ENCODE measurements around the gene RAB3D.

The RAB3D gene

GRCh38 chr19:11299946-11300810 lies 39.3 kb downstream of the RAB3D start:
- DNase-seq: peak in 2 of 56 donors; percentile 53 to 68

GRCh38 chr19:11296264-11296663 lies 43.2 kb downstream of the RAB3D start:
- peak in 10 of 56 donors; percentile 5 to 25 (median 14) for DNase-seq

DNA sequence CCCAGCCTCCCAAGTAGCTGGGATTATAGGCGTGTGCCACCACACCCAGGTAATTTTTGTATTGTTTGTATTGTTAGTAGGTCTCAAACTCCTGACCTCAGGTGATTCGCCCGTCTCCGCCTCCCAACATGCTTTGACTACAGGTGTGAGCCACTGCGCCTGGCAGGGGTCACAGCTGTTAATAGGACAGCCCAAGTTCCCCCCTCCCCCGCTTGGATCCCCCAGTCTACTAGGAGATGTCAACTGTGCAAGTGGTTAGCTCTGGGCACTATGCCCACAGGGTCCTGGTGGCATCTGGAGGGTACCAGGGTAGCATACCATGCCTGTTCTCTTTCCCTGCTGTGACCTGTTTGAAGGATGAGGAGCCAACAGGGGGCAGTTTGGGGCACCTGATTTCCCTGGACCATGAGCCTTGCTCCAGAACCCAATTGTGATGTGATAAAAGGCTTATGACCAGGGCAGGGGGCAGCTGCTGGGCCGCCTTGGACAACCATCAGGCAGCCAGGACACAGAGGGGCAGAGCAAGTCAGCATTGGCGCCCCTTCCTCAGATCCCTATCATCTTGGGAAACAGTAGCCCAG lies 43.7 kb downstream of the RAB3D start, which contains the start of gene TSPAN16:
TSPAN16 (plus strand) TSS at position 496 of the 581 bp plus-strand sequence. CDS start 138 bp downstream, outside the sequence.
- DNase-seq: no peak

DNA sequence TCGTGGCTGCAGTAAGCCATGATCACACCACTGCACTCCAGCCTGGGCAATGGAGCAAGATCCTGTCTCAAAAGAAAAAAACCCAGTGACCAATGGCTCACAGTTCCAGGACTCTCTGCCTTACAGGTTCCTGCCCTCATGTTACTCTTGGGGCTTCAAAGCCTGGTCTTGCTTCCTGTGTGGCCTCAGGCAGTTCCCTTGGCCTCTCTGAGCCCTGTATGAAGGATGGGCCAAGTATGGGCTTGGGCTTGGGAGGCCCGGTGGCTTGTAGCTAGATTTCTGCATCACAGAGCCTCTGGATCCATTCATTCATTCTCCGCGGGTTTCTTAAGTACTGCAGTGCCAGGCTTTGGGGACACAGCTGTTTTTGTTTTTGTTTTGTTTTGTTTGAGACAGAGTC lies 44.3 kb downstream of the RAB3D start:
- no peak for DNase-seq

- peak in 55 of 56 donors; percentile 41 to 93 (median 80) for DNase-seq
These were observed 45.7 kb downstream of the RAB3D start for GRCh38 chr19:11293433-11294389.

DNA sequence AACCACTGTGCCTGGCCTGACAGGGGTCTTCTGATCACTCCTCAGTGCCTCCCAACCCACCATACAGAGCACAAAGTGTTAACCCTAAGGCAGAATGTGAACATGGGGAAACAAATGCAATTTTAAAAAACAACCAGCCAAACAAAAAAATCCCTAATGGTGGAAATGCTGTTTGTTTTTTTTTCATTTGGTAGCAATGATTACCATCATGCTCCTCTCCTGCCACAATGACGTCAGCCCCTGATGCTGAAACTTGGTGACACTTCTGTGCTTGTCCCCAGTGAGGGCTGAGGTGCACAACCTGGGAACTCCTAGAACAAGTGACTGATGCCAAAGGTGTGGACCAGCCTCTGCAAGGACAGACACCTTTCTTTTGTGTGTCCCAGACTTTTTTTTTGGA lies 47.5 kb downstream of the RAB3D start:
- DNase-seq: no peak

DNA sequence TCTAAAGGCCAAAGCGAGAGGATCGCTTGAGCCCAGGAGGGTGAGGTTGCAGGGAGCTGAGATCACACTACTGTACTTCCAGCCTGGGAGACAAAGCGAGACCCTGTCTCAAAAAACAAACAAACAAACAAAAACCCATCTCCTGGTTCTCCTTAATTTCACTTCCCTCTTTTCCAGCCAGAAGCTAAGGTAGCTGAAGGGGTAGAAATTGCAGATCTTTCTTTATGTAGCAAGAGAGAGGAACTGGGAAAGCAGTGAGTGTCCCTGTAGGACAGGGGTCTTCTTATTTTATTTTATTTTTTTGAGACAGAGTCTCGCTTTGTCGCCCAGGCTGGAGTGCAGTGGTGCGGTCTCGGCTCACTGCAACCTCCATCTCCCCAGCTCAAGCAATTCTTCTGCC lies 48.0 kb downstream of the RAB3D start:
- DNase-seq: no peak

DNA sequence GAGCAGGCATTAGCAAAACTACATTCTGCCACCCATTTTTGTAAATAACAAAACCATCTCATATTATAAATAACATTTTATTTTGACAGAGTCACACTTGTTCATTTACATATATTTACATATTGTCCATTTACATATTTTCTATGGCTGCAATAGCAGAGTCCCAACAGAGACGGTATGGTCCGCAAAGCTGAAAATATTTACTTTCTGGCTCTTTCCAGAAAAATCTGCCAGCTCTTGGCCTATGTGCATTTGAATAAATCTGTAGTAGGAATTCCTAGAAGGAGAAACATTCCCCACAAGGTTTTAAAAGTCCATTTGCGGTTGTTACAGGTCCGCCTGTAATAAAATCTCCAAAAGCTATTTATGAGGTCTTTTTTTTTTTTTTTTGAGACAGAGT lies 49.2 kb downstream of the RAB3D start:
- DNase-seq: no peak

- no peak for DNase-seq
These were observed 51.1 kb downstream of the RAB3D start for GRCh38 chr19:11288349-11288748.

DNA sequence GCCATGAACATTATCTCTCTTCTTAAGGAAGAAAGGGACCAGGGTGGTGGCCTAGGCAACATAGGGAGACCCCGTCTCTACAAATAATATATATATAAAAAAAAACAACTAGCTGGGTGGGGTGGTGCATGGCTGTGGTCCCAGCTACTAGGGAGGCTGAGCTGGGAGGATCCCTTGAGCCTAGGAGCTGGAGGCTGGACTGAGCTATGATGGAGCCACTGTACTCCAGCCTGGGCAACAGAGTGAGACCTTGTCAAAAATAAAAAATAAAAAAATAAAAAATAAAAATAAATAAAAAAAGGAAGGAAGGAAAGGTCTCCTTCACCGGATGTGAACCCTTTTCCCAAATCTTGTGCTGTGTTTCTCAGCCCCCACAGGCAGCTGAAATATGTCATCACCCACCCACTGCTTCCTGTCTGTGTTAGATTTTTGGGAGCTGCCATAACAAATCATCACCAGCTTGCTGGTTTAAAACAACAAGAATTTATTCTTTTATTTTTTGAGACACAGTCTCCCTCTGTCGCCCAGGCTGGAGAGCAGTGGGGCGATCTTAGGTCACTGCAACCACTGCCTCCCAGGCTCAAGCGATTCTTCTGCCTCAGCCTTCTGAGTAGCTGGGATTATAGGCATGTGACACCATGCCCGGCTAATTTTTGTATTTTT lies 53.0 kb downstream of the RAB3D start:
- DNase-seq: peak in 5 of 56 donors; percentile 9 to 32 (median 9)

GRCh38 chr19:11284515-11284914 lies 54.9 kb downstream of the RAB3D start:
- DNase-seq: no peak

GRCh38 chr19:11281356-11282049 lies 58.0 kb downstream of the RAB3D start:
- DNase-seq: no peak

- DNase-seq: no peak
These were observed 59.8 kb downstream of the RAB3D start for GRCh38 chr19:11279505-11280236.

GRCh38 chr19:11278670-11279069 lies 60.8 kb downstream of the RAB3D start:
- no peak for DNase-seq

DNA sequence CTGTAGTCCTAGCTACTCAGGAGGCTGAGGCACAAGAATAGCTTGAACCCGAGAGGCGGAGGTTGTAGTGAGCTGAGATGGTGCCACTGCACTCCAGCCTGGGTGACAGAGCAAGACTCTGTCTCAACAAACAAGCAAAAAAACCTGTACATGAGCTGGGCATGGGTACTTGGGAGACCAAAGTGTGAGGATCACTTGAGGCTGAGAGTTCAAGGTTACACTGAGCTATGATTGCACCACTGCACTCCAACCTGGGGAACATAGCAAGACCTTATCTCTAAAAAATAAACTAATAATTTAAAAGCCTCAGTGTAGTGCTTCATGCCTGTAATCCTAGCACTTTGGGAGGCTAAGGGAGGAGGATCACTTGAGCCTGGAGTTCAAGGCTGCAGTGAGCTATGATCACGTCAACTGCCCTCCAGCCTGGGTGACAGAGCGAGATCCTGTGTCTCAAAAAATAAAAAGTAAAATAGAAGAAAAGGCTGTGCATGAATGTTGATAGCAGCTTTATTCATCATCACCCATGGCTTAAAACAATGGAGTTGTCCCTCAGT lies 64.8 kb downstream of the RAB3D start:
- no peak for DNase-seq

DNA sequence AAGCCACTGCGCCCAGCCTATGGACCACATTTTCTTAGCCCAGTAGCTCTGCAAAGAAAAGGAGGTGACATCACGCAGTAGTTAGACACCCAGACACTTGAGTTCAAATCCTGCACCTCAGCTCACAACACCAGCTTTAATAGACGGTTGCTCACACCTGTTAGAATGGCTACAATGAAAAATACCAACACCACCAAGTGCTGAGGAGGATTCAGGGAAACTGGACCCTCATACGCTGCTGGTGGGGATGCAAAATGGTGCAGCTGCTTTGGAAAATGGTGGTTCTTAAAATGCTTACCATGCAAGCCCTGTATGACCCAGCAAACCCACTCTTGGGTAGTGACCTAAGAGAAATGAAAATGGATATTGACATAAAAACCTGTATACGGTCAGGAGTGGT lies 65.5 kb downstream of the RAB3D start:
- no peak for DNase-seq

- DNase-seq: no peak
These were observed 66.2 kb downstream of the RAB3D start for GRCh38 chr19:11273296-11273695.

All from amygdala (tissue), 56 donors.